Epithelial cell of esophagus (primary cell): ENCODE results near the gene ERRFI1.
"Not testable (repeated sequence)": the region's sequence is repeated elsewhere in the genome, so short reads cannot be mapped to it uniquely, and the experiment has no call there.

ENCODE experiments used
- DNase-seq: peaks from one replicate; pipeline ENCODE4 v3.0.0; 2010; ENCODE audit warnings: low read depth
- H3K4me3 ChIP-seq: 2 replicates; pipeline ENCODE4 v1.5.1; 2011; ENCODE audit warnings: mild to moderate bottlenecking, low read length, control low read depth
- CTCF ChIP-seq: IDR thresholded peaks from 2 replicates; pipeline ENCODE4 v1.5.1; 2011; ENCODE audit warnings: low read depth, mild to moderate bottlenecking, low read length, control low read depth, inconsistent platforms; ENCODE audit not compliant: insufficient read depth; ENCODE audit errors: missing control alignments

The ERRFI1 gene

DNA sequence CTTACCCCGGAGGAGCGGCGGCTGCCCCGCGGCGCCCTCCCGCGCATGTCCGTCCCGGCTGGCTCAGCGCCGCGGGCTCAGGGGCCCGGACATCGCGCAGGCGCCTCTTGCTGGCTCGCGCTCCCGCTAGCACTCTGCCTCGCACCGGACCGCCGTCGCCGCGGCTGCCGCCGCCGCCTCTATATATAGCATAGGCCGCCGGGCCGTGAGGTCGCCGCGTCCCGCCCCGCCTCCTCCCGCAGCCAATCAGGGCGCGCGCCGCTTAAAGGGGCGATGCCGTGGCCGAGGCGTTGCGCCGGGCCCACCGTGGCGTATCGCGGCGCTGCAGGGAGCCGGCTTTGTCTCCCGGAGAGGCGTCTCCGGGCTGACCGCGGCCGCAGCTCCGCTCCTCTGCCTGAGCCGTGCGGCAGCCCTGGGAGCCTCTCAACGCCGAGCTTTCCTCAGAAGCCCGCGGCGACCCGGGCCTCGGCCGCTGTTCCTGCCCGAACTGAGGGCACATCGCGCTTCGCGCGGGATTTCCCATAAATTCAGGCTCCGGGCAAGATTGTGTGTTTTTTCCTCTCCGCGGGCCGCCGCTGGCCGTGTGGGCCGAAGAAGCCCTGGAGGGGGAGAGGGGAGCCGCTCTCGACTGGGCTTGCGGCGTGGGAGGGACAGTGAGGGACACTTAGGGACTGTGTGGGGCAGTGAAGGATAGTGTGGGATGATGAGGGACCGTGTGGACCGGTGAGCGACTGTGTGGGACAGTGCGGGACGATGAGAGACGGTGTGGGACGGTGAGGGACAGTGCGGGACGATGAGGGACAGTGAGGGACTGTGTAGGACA lies at the start of gene ERRFI1:
Gene ERRFI1, minus strand, starts transcription at position 157 of the 823 bp plus-strand sequence. CDS start 10,690 bp downstream, outside the sequence.
- peak within 1 kb of the TSS; percentile 75 for H3K4me3 ChIP-seq
- TF ChIP-seq CTCF = no peak
- peak; percentile 96 for DNase-seq

- TF ChIP-seq CTCF = no peak
- no peak overlapping the region for H3K4me3 ChIP-seq
- peak; percentile 80 for DNase-seq
These were observed 49.5 kb upstream of the ERRFI1 start for GRCh38 chr1:8075511-8076051.

DNA sequence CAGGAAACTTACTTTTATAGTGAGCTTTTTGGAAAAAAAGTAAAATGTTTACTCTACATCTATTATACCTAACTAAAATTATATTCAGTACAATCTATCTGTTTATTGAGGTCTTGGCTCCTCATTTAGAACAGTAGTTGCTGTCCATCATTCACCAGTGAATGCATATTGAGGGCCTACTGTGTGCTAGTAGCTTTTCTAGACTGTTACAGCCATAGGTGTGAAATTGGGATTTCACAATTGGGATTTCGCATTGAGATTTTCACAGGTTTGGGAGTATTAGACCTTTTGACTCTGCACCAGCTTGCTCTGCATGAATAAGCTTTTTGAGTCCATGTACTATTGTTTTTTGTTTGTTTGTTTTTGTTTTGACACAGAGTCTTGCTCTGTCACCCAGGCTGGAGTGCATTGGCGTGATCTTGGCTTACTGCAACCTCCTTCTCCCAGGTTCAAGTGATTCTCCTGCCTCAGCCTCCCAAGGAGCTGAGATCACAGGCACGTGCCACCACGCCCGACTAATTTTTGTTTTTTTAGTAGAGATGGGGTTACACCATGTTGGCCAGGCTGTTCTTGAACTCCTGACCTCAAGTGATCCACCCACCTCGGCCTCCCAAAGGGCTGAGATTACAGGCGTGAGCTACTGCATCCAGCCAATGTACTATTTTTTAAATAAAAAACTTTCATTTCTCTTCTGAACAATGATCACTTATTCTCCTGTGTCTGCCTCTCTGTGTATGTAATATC lies 47.2 kb upstream of the ERRFI1 start:
- no peak overlapping the region for H3K4me3 ChIP-seq
- no peak for DNase-seq
- TF ChIP-seq CTCF = no peak

- no peak for TF ChIP-seq CTCF
- H3K4me3 ChIP-seq = peak overlapping the region; percentile 0
- peak; percentile 97 for DNase-seq
These were observed 44.3 kb upstream of the ERRFI1 start for GRCh38 chr1:8070381-8070811.

DNA sequence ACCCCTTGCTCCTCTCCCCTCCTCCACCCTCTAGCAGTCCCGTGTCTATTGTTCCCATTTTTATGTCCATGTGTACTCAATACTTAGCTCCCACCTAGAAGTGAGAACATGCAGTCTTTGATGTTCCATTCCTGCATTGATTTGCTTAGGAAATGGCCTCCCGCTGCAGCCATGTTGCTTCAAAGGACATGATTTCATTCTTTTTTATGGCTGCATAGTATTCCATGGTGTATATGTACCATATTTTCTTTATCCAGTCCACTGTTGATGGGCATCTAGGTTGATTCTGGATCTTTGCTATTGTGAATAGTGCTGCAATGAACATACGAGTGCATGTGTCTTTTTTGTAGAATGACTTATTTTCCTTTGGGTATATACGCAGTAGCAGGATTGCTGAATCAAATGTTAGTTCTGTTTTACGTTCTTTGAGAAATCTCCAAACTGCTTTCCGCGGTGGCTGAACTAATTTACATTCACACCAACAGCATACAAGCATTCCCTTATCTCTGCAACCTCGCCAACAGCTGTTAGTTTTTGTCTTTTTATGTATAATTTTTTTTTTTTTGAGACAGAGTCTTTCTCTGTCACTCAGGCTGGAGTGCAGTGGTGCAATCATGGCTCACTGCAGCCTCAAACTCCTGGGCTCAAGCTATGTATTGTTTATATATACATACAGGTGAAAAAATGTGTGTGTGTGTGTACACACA lies 43.7 kb upstream of the ERRFI1 start:
- not testable (repeated sequence) for DNase-seq, H3K4me3 ChIP-seq

DNA sequence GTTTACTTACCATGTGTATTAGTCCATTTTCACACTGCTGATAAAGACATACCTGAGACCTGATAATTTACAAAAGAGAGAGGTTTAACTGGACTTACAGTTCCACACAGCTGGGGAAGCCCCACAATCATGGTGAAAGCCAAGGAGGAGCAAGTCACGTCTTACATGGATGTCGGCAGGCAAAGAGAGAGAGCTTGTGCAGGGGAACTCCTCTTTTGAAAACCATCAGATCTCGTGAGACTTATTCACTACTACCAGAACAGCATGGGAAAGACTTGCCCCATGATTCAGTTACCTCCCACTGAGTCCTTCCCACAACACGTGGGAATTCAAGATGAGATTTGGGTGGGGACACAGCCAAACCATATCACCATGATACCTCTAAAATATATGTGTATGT lies 39.3 kb upstream of the ERRFI1 start:
- DNase-seq = no peak
- no peak for TF ChIP-seq CTCF
- no peak overlapping the region for H3K4me3 ChIP-seq
